ENCODE measurements around the gene FBXO21. TPM values are rescaled to one million over a fixed set of nuclear protein-coding genes. Genes with fewer than 3 reads are reported as not detected.
"Not testable (repeated sequence)": the region's sequence is repeated elsewhere in the genome, so short reads cannot be mapped to it uniquely, and the experiment has no call there.

FBXO21 gene
- total RNA-seq, 1 experiment from 2014 or later, result 63.3 TPM

- DNase-seq (ENCODE audit: low read depth), result not testable (repeated sequence)
These were observed 86.3 kb downstream of the FBXO21 start for GRCh38 chr12:117104003-117104402.

- DNase-seq (ENCODE audit: low read depth), result no peak
These were observed 87.5 kb downstream of the FBXO21 start for GRCh38 chr12:117102800-117103181.

GRCh38 chr12:117101953-117102799 is 88.1 kb downstream of the FBXO21 start:
- no peak for DNase-seq (ENCODE audit: low read depth)

- DNase-seq (ENCODE audit: low read depth), result no peak
These were observed 89.2 kb downstream of the FBXO21 start for GRCh38 chr12:117100851-117101673.

GRCh38 chr12:117100251-117100650 is 90.0 kb downstream of the FBXO21 start:
- DNase-seq (ENCODE audit: low read depth), result peak; percentile 15

GRCh38 chr12:117098361-117099217 is 91.7 kb downstream of the FBXO21 start:
- no peak for DNase-seq (ENCODE audit: low read depth)

- DNase-seq (ENCODE audit: low read depth), result no peak
These were observed 92.3 kb downstream of the FBXO21 start for GRCh38 chr12:117098024-117098360.

GRCh38 chr12:117097159-117097558 is 93.1 kb downstream of the FBXO21 start:
- DNase-seq (ENCODE audit: low read depth), result no peak

- no peak for DNase-seq (ENCODE audit: low read depth)
These were observed 93.7 kb downstream of the FBXO21 start for GRCh38 chr12:117096501-117097042.

- DNase-seq (ENCODE audit: low read depth), result not testable (repeated sequence)
These were observed 95.1 kb downstream of the FBXO21 start for GRCh38 chr12:117095191-117095590.

GRCh38 chr12:117093918-117094630 is 96.2 kb downstream of the FBXO21 start:
- DNase-seq (ENCODE audit: low read depth), result no peak

GRCh38 chr12:117093431-117093830 is 96.8 kb downstream of the FBXO21 start:
- DNase-seq (ENCODE audit: low read depth), result no peak

GRCh38 chr12:117092886-117093285 is 97.4 kb downstream of the FBXO21 start:
- DNase-seq (ENCODE audit: low read depth), result no peak

- DNase-seq (ENCODE audit: low read depth), result no peak
These were observed 97.8 kb downstream of the FBXO21 start for GRCh38 chr12:117092511-117092780.

Other genes with a start within 250 kb of the FBXO21 start
- not detected in 2 replicates for gene TESC, start 91.1 kb downstream of the FBXO21 start, total RNA-seq (2014; rRNA removed)
- gene NOS1, start 171.2 kb upstream of the FBXO21 start, total RNA-seq (2014; rRNA removed), result not detected in 2 replicates